ENCODE data around the gene SLC10A3.

The SLC10A3 gene

DNA sequence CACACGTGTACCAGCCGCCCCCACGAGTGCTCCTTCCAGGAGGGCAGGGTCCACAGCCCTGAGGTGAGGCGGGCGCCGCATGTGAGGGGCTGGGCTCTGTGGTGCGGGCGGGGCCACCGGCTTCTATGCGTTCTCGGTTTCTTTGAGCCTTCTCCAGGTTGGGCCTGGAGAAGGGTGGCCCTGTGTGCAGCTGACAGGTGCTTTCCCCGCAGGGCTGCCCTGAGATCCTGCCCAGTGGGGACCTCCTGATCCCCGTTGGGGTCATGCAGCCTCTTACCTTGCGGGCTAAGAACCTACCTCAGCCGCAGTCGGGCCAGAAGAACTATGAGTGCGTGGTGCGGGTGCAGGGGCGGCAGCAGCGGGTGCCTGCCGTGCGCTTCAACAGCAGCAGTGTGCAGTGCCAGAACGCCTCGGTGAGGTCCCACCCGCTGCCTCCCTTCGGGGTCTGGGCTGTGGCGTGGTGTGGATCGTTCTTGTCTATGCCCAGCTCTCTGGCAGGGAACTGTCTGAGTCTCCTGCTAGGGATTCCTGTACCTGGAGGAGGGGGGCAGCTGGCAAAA is 25.5 kb downstream of the SLC10A3 start:
- TF ChIP-seq TCF12 (IDR thresholded peaks at IDR 0.05; ENCODE audit: low read depth) (no peak), CREB1 (IDR thresholded peaks at IDR 0.05; ENCODE audit: low read depth) (no peak), EP300 (IDR thresholded peaks at IDR 0.05; ENCODE audit: borderline replicate concordance) (no peak), YY1 (IDR thresholded peaks at IDR 0.05; ENCODE audit: low read depth) (no peak), NFIC (IDR thresholded peaks at IDR 0.05) (no peak), TEAD4 (IDR thresholded peaks at IDR 0.05) (no peak), CEBPB (IDR thresholded peaks at IDR 0.05) (no peak), TAF1 (IDR thresholded peaks at IDR 0.05; ENCODE audit: low read depth) (no peak), FOXM1 (IDR thresholded peaks at IDR 0.05; ENCODE audit: borderline replicate concordance, low read depth) (no peak), RAD21 (IDR thresholded peaks at IDR 0.05; ENCODE audit: low read depth) (no peak)
- TF ChIP-seq, protein P1, sequence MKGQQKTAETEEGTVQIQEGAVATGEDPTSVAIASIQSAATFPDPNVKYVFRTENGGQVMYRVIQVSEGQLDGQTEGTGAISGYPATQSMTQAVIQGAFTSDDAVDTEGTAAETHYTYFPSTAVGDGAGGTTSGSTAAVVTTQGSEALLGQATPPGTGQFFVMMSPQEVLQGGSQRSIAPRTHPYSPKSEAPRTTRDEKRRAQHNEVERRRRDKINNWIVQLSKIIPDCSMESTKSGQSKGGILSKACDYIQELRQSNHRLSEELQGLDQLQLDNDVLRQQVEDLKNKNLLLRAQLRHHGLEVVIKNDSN (IDR thresholded peaks at IDR 0.05), result no peak
- TF ChIP-seq, protein P2, sequence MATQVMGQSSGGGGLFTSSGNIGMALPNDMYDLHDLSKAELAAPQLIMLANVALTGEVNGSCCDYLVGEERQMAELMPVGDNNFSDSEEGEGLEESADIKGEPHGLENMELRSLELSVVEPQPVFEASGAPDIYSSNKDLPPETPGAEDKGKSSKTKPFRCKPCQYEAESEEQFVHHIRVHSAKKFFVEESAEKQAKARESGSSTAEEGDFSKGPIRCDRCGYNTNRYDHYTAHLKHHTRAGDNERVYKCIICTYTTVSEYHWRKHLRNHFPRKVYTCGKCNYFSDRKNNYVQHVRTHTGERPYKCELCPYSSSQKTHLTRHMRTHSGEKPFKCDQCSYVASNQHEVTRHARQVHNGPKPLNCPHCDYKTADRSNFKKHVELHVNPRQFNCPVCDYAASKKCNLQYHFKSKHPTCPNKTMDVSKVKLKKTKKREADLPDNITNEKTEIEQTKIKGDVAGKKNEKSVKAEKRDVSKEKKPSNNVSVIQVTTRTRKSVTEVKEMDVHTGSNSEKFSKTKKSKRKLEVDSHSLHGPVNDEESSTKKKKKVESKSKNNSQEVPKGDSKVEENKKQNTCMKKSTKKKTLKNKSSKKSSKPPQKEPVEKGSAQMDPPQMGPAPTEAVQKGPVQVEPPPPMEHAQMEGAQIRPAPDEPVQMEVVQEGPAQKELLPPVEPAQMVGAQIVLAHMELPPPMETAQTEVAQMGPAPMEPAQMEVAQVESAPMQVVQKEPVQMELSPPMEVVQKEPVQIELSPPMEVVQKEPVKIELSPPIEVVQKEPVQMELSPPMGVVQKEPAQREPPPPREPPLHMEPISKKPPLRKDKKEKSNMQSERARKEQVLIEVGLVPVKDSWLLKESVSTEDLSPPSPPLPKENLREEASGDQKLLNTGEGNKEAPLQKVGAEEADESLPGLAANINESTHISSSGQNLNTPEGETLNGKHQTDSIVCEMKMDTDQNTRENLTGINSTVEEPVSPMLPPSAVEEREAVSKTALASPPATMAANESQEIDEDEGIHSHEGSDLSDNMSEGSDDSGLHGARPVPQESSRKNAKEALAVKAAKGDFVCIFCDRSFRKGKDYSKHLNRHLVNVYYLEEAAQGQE (IDR thresholded peaks at IDR 0.05; ENCODE audit: low read depth), result no peak

DNA sequence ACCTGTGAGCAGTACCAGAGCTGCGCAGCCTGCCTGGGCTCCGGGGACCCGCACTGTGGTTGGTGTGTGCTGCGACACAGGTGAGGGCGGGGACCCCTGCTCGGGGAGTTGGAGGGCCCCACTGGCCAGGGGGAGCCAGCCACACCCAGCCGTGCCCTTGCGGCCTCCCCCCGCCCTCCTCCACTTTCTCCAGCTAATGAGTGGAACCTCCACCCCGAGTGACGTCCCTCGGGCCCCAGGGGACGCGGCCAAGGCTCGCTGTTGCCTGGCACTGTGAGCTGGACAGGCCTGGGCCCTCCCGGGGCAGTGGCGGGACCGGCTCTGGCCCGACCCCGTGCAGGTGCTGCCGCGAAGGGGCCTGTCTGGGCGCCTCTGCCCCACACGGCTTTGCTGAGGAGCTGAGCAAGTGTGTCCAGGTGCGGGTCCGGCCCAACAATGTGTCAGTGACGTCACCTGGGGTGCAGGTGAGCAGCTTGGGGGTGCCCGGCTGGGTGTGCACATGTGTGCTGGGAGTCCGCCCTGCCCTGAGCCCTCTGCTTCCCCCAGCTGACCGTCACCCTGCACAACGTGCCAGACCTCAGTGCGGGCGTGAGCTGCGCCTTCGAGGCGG is 26.7 kb downstream of the SLC10A3 start:
- TF ChIP-seq YY1 (IDR thresholded peaks at IDR 0.05; ENCODE audit: low read depth) (no peak), NFIC (IDR thresholded peaks at IDR 0.05) (no peak), TEAD4 (IDR thresholded peaks at IDR 0.05) (no peak), CEBPB (IDR thresholded peaks at IDR 0.05) (no peak), TAF1 (IDR thresholded peaks at IDR 0.05; ENCODE audit: low read depth) (no peak), CREB1 (IDR thresholded peaks at IDR 0.05; ENCODE audit: low read depth) (no peak), RAD21 (IDR thresholded peaks at IDR 0.05; ENCODE audit: low read depth) (no peak), EP300 (IDR thresholded peaks at IDR 0.05; ENCODE audit: borderline replicate concordance) (no peak), TCF12 (IDR thresholded peaks at IDR 0.05; ENCODE audit: low read depth) (no peak), EGR1 (IDR thresholded peaks at IDR 0.05) (no peak), ZBTB7A (IDR thresholded peaks at IDR 0.05; ENCODE audit: low read depth) (no peak), FOXM1 (IDR thresholded peaks at IDR 0.05; ENCODE audit: borderline replicate concordance, low read depth) (no peak)
- TF ChIP-seq, protein P2 (IDR thresholded peaks at IDR 0.05; ENCODE audit: low read depth), result no peak
- TF ChIP-seq, protein P3, sequence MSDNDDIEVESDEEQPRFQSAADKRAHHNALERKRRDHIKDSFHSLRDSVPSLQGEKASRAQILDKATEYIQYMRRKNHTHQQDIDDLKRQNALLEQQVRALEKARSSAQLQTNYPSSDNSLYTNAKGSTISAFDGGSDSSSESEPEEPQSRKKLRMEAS (IDR thresholded peaks at IDR 0.05), result no peak
- TF ChIP-seq, protein P1 (IDR thresholded peaks at IDR 0.05), result no peak

DNA sequence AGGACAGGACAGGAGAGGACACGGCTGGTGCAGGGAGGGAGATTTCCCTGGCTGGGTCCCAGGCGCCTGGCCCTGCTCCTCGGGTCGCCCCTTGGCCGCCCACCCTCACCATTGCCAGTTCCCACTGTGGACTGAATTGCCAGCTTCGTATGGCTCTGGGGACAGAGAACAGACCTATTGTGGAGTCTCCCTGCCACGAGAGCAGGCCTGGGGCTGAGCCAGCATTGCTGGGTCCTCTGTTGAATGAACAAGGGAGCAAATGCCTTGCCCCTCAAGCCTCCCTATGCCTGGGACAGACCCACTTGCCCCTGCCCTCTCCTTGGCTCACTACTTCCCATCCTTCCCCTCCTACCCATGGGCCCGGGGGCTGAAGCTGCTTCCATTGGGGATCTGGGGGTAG is 28.0 kb downstream of the SLC10A3 start:
- TF ChIP-seq, protein P1 (IDR thresholded peaks at IDR 0.05), result no peak
- TF ChIP-seq RAD21 (IDR thresholded peaks at IDR 0.05; ENCODE audit: low read depth) (no peak), TEAD4 (IDR thresholded peaks at IDR 0.05) (no peak), YY1 (IDR thresholded peaks at IDR 0.05; ENCODE audit: low read depth) (no peak), ZBTB7A (IDR thresholded peaks at IDR 0.05; ENCODE audit: low read depth) (no peak), CEBPB (IDR thresholded peaks at IDR 0.05) (no peak), FOXM1 (IDR thresholded peaks at IDR 0.05; ENCODE audit: borderline replicate concordance, low read depth) (no peak), TCF12 (IDR thresholded peaks at IDR 0.05; ENCODE audit: low read depth) (no peak), CREB1 (IDR thresholded peaks at IDR 0.05; ENCODE audit: low read depth) (no peak), NFIC (IDR thresholded peaks at IDR 0.05) (no peak), EGR1 (IDR thresholded peaks at IDR 0.05) (no peak)
- TF ChIP-seq, protein P3 (IDR thresholded peaks at IDR 0.05), result no peak
- TF ChIP-seq, protein P2 (IDR thresholded peaks at IDR 0.05; ENCODE audit: low read depth), result no peak

All from Ishikawa (cell line).